Measurements from ENCODE around the gene TMX1. TPM values are rescaled to one million over a fixed set of nuclear protein-coding genes. Genes with fewer than 3 reads are reported as not detected.

TMX1 gene
- total RNA-seq, 4 donors from 2014 or later: 6.4 to 58.6 (median 28.8) TPM

- no peak for DNase-seq
- intact Hi-C loops (cut with DNase I; ENCODE audit: low total_unique reads): no loop called here
- H3K27me3 ChIP-seq: no peaks in the 10 kb centered on the region
- no peaks in the 10 kb centered on the region for H3K36me3 ChIP-seq
- H3K4me1 ChIP-seq: no peaks in the 10 kb centered on the region
- H3K9me3 ChIP-seq: no peaks in the 10 kb centered on the region
- TF ChIP-seq, protein P1, sequence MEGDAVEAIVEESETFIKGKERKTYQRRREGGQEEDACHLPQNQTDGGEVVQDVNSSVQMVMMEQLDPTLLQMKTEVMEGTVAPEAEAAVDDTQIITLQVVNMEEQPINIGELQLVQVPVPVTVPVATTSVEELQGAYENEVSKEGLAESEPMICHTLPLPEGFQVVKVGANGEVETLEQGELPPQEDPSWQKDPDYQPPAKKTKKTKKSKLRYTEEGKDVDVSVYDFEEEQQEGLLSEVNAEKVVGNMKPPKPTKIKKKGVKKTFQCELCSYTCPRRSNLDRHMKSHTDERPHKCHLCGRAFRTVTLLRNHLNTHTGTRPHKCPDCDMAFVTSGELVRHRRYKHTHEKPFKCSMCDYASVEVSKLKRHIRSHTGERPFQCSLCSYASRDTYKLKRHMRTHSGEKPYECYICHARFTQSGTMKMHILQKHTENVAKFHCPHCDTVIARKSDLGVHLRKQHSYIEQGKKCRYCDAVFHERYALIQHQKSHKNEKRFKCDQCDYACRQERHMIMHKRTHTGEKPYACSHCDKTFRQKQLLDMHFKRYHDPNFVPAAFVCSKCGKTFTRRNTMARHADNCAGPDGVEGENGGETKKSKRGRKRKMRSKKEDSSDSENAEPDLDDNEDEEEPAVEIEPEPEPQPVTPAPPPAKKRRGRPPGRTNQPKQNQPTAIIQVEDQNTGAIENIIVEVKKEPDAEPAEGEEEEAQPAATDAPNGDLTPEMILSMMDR (IDR thresholded peaks at IDR 0.05): no peak
- TF ChIP-seq POLR2A (IDR thresholded peaks at IDR 0.05): no peak
- H3K27ac ChIP-seq: no peak overlapping the region
- H3K4me3 ChIP-seq: no peak overlapping the region
Observed at GRCh38 chr14:51251486-51251885, 11.4 kb downstream of the TMX1 start.

GRCh38 chr14:51253880-51254279 lies 13.8 kb downstream of the TMX1 start:
- intact Hi-C loops (cut with DNase I; ENCODE audit: low total_unique reads): no loop called here
- Histone ChIP-seq H3K27ac (no peak overlapping the region), H3K36me3 (no peaks in the 10 kb centered on the region), H3K9me3 (no peaks in the 10 kb centered on the region), H3K4me3 (no peak overlapping the region), H3K4me1 (no peaks in the 10 kb centered on the region), H3K27me3 (no peaks in the 10 kb centered on the region)
- TF ChIP-seq, protein P1 (IDR thresholded peaks at IDR 0.05): no peak
- TF ChIP-seq POLR2A (IDR thresholded peaks at IDR 0.05): no peak
- DNase-seq: no peak

- intact Hi-C loops (cut with DNase I; ENCODE audit: low total_unique reads): no loop called here
- Histone ChIP-seq H3K4me3 (no peak overlapping the region), H3K4me1 (no peaks in the 10 kb centered on the region), H3K27me3 (no peaks in the 10 kb centered on the region), H3K27ac (no peak overlapping the region), H3K9me3 (no peaks in the 10 kb centered on the region), H3K36me3 (no peaks in the 10 kb centered on the region)
- TF ChIP-seq, protein P1 (IDR thresholded peaks at IDR 0.05): no peak
- no peak for TF ChIP-seq POLR2A (IDR thresholded peaks at IDR 0.05)
- no peak for DNase-seq
Observed at GRCh38 chr14:51258280-51258679, 18.2 kb downstream of the TMX1 start.

DNA sequence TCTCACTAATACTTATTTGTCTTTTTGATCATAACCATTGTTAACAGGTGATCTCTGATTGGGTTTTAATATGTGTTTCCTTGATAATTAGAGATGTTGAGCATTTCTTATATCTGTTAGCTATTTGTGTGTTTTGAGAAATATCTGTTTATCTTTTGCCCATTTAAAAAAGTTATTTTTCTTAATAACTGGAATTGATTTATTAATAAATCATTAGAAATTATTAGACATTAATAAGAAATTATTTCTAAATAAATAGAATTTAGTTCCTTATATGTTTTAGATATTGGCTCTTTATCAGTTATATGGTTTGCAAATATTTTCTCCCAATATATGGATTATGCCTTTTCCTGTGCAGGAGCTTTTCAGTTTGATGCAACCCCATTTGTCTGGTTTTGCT lies 18.7 kb downstream of the TMX1 start:
- Histone ChIP-seq H3K9me3 (no peaks in the 10 kb centered on the region), H3K4me1 (no peaks in the 10 kb centered on the region), H3K27me3 (no peaks in the 10 kb centered on the region), H3K27ac (no peak overlapping the region), H3K36me3 (no peaks in the 10 kb centered on the region), H3K4me3 (no peak overlapping the region)
- no peak for TF ChIP-seq POLR2A (IDR thresholded peaks at IDR 0.05)
- TF ChIP-seq, protein P1 (IDR thresholded peaks at IDR 0.05): no peak
- intact Hi-C loops (cut with DNase I; ENCODE audit: low total_unique reads): no loop called here
- DNase-seq: no peak

- no peaks in the 10 kb centered on the region for H3K4me1 ChIP-seq
- intact Hi-C loops (cut with DNase I; ENCODE audit: low total_unique reads): no loop called here
- H3K27ac ChIP-seq: no peak overlapping the region
- no peaks in the 10 kb centered on the region for H3K9me3 ChIP-seq
- no peak overlapping the region for H3K4me3 ChIP-seq
- no peaks in the 10 kb centered on the region for H3K36me3 ChIP-seq
- TF ChIP-seq POLR2A (IDR thresholded peaks at IDR 0.05): no peak
- TF ChIP-seq, protein P1 (IDR thresholded peaks at IDR 0.05): no peak
- DNase-seq: no peak
- no peaks in the 10 kb centered on the region for H3K27me3 ChIP-seq
Observed at GRCh38 chr14:51260225-51260624, 20.2 kb downstream of the TMX1 start.

All from uterus (tissue), 4 donors.